Sigmoid colon (tissue), 4 donors: Measurements from ENCODE around the gene PDK1.
"Not testable (repeated sequence)": the region's sequence is repeated elsewhere in the genome, so short reads cannot be mapped to it uniquely, and the experiment has no call there.

Experiments used
- CTCF ChIP-seq, 4 experiments: fragments of 450-650 bp in 3 of 4; fragments of 200-600 bp in 1 of 4; IDR thresholded peaks; one replicate each; pipeline ENCODE4 v1.5.1; 2016 to 2019; ENCODE audit warnings: antibody characterized with exemption in 4 of 4, mild to moderate bottlenecking in 3 of 4, moderate library complexity in 2 of 4
- POLR2AphosphoS5 ChIP-seq, 4 donors: sonication (generic); formaldehyde crosslinking; IDR thresholded peaks; one replicate each; pipeline ENCODE4 v1.6.1; 2017; ENCODE audit warnings: antibody characterized with exemption in 4 of 4

DNA sequence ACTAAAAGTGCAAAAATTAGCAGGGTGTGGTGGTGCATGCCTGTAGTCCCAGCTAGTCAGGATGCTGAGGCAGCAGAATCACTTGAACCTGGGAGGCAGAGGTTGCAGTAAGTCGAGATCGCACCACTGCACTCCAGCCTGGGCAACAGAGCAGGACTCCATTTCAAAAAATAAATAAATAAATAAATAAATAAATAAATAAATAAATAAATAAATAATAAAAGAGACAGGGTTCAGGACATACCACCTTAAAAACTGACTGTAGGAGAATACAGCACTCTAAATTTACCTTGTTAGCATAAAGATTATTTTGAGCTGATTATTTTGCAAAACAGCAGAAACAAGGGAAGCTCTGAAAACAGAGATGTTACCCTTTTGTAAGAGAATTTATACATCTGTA lies 23.4 kb upstream of the PDK1 start:
- not testable (repeated sequence) for TF ChIP-seq CTCF, POLR2AphosphoS5 (IDR thresholded peaks at IDR 0.05)
